Measurements from ENCODE around the gene UNG. TPM values are rescaled to one million over a fixed set of nuclear protein-coding genes. Genes with fewer than 3 reads are reported as not detected.

Gene UNG
- total and polyA plus RNA-seq, 9 donors = 13.5 to 34.2 (median 21.5) TPM

DNA sequence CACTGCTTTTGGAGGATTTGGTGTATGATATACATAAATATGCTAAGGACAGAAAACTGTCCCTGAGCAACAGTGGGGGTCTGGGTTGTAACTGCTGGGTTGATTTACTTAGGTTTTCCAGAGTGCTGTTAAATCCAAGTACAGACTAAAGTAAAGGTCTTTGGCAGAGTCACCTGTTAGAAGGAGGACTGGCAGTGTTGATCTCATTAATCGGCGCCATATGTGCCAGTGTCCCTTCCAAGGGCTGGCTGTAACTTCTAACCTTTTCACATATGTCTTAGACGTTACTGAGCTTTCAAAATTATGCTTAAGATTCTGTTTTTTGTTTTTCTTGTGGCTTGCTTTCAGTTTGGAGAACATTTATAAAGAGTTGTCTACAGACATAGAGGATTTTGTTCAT lies 5.1 kb downstream of the UNG start:
- Histone ChIP-seq H3K4me1 (ENCODE audit: insufficient read depth) (peaks cover 2% of the 10 kb centered on the region), H3K27ac (no peak overlapping the region), H3K9me3 (no peaks in the 10 kb centered on the region), H3K4me3 (no peak overlapping the region), H3K36me3 (no peaks in the 10 kb centered on the region), H3K27me3 (no peaks in the 10 kb centered on the region)
- intact Hi-C loops (cut with DNase I) = no loop called here
- TF ChIP-seq, protein P1, sequence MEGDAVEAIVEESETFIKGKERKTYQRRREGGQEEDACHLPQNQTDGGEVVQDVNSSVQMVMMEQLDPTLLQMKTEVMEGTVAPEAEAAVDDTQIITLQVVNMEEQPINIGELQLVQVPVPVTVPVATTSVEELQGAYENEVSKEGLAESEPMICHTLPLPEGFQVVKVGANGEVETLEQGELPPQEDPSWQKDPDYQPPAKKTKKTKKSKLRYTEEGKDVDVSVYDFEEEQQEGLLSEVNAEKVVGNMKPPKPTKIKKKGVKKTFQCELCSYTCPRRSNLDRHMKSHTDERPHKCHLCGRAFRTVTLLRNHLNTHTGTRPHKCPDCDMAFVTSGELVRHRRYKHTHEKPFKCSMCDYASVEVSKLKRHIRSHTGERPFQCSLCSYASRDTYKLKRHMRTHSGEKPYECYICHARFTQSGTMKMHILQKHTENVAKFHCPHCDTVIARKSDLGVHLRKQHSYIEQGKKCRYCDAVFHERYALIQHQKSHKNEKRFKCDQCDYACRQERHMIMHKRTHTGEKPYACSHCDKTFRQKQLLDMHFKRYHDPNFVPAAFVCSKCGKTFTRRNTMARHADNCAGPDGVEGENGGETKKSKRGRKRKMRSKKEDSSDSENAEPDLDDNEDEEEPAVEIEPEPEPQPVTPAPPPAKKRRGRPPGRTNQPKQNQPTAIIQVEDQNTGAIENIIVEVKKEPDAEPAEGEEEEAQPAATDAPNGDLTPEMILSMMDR (IDR thresholded peaks at IDR 0.05) = no peak
- no peak for TF ChIP-seq EP300 (IDR thresholded peaks at IDR 0.05)
- TF ChIP-seq POLR2A (IDR thresholded peaks at IDR 0.05) = no peak
- no peak for DNase-seq
- WGBS, 3 donors = 81 to 92% (median 89%) methylated on average over 3 of the region's 3 CpGs

DNA sequence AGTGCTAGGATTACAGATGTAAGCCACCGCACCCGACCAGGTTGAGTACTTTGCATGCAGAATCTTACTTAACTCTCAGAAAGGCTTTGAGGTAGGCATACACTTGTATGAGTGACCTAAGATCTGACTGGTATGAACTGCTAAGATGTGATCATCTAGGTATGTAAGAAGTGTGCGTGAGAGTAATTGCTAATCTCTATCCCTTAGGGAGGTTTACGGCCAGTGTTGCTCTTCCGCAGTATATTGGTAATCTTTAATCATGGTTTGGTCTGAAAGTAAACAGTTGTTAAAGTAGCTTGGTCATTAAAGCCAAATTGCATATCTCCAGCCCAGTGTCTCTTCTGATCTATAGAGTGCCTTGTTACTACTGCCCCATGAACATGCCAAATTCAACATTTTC lies 7.8 kb downstream of the UNG start:
- no peak for DNase-seq
- 84 to 89% (median 88%) methylated on average over 5 of the region's 5 CpGs for WGBS, 3 donors
- no peak for TF ChIP-seq POLR2A (IDR thresholded peaks at IDR 0.05)
- TF ChIP-seq, protein P1 (IDR thresholded peaks at IDR 0.05) = no peak
- Histone ChIP-seq H3K27ac (no peak overlapping the region), H3K9me3 (no peaks in the 10 kb centered on the region), H3K27me3 (no peaks in the 10 kb centered on the region), H3K4me1 (ENCODE audit: insufficient read depth) (peaks cover 3% of the 10 kb centered on the region), H3K36me3 (no peaks in the 10 kb centered on the region), H3K4me3 (no peak overlapping the region)
- intact Hi-C loops (cut with DNase I) = no loop called here

- intact Hi-C loops (cut with DNase I) = loop anchor here in 3 of 4 donors (2.0 to 10.0 kb wide), 3 partner anchors 45 to 275 kb away; no protein-coding TSS in a partner anchor
- Histone ChIP-seq H3K27me3 (no peaks in the 10 kb centered on the region), H3K4me3 (no peak overlapping the region), H3K9me3 (no peaks in the 10 kb centered on the region), H3K36me3 (no peaks in the 10 kb centered on the region), H3K4me1 (ENCODE audit: insufficient read depth) (peaks cover 11% of the 10 kb centered on the region), H3K27ac (peak overlapping the region in 1 of 2 donors; percentile 82)
- 71 to 76% (median 72%) methylated on average over 6 of the region's 6 CpGs for WGBS, 3 donors
- DNase-seq = no peak
- TF ChIP-seq, protein P1 (IDR thresholded peaks at IDR 0.05) = no peak
- TF ChIP-seq EP300 (IDR thresholded peaks at IDR 0.05) (no peak), POLR2A (IDR thresholded peaks at IDR 0.05) (no peak)
Observed at GRCh38 chr12:109109746-109110350, 12.5 kb downstream of the UNG start.

- Histone ChIP-seq H3K27ac (peak overlapping the region; percentile 63 to 82), H3K36me3 (no peaks in the 10 kb centered on the region), H3K27me3 (no peaks in the 10 kb centered on the region), H3K4me3 (peak overlapping the region; percentile 74), H3K9me3 (no peaks in the 10 kb centered on the region), H3K4me1 (ENCODE audit: insufficient read depth) (peaks cover 17% of the 10 kb centered on the region)
- peak; percentile 92 to 97 (median 95) for DNase-seq
- TF ChIP-seq POLR2A (IDR thresholded peaks at IDR 0.05) = peak; percentile 55
- TF ChIP-seq, protein P1 (IDR thresholded peaks at IDR 0.05) = no peak
- peak; percentile 90 for TF ChIP-seq EP300 (IDR thresholded peaks at IDR 0.05)
- intact Hi-C loops (cut with DNase I) = loop anchor here in 3 of 4 donors (2.0 to 10.0 kb wide), 3 partner anchors 44 to 274 kb away; no protein-coding TSS in a partner anchor
- WGBS, 3 donors = 0 to 2% (median 1%) methylated on average over 24 to 28 of the region's 28 CpGs
Observed at GRCh38 chr12:109110988-109111495, 13.6 kb downstream of the UNG start.

Measured in ovary (tissue), 9 donors.